HG03135 (cell line): ENCODE data around the gene TCF12.
"Not testable (repeated sequence)": the region's sequence is repeated elsewhere in the genome, so short reads cannot be mapped to it uniquely, and the experiment has no call there.

ENCODE experiments used
- ATAC-seq: cut with Tn5 transposase; IDR thresholded peaks from one replicate; pipeline ENCODE4 v1.9.1; 2021; ENCODE audit warnings: mild to moderate bottlenecking, moderate library complexity; ENCODE audit not compliant: unreplicated experiment

TCF12 gene

GRCh38 chr15:56973463-56973862, 55.0 kb downstream of the TCF12 start:
- ATAC-seq, result no peak

- ATAC-seq, result no peak
These were observed 58.8 kb downstream of the TCF12 start for GRCh38 chr15:56977232-56977631.

- ATAC-seq, result no peak
These were observed 60.6 kb downstream of the TCF12 start for GRCh38 chr15:56978898-56979662.

- ATAC-seq, result no peak
These were observed 62.0 kb downstream of the TCF12 start for GRCh38 chr15:56980473-56980872.

GRCh38 chr15:56981160-56981559, 62.7 kb downstream of the TCF12 start:
- no peak for ATAC-seq

GRCh38 chr15:56982987-56983386, 64.5 kb downstream of the TCF12 start:
- ATAC-seq, result no peak

GRCh38 chr15:56984681-56985481, 66.4 kb downstream of the TCF12 start:
- ATAC-seq, result no peak

- ATAC-seq, result no peak
These were observed 67.4 kb downstream of the TCF12 start for GRCh38 chr15:56985856-56986255.

- no peak for ATAC-seq
These were observed 68.8 kb downstream of the TCF12 start for GRCh38 chr15:56987286-56987685.

- no peak for ATAC-seq
These were observed 69.8 kb downstream of the TCF12 start for GRCh38 chr15:56988219-56988618.

GRCh38 chr15:56989411-56989924, 71.0 kb downstream of the TCF12 start:
- no peak for ATAC-seq

- no peak for ATAC-seq
These were observed 72.6 kb downstream of the TCF12 start for GRCh38 chr15:56991017-56991416.

GRCh38 chr15:56992725-56993124, 74.3 kb downstream of the TCF12 start:
- ATAC-seq, result no peak

- ATAC-seq, result no peak
These were observed 75.8 kb downstream of the TCF12 start for GRCh38 chr15:56994280-56994679.

GRCh38 chr15:56996093-56996492, 77.6 kb downstream of the TCF12 start:
- ATAC-seq, result no peak

- ATAC-seq, result no peak
These were observed 78.5 kb downstream of the TCF12 start for GRCh38 chr15:56996746-56997470.

- ATAC-seq, result no peak
These were observed 85.0 kb downstream of the TCF12 start for GRCh38 chr15:57003418-57003817.

- ATAC-seq, result no peak
These were observed 86.8 kb downstream of the TCF12 start for GRCh38 chr15:57005244-57005643.

- not testable (repeated sequence) for ATAC-seq
These were observed 89.4 kb downstream of the TCF12 start for GRCh38 chr15:57007797-57008196.

- no peak for ATAC-seq
These were observed 92.3 kb downstream of the TCF12 start for GRCh38 chr15:57010724-57011123.

GRCh38 chr15:57012556-57012955, 94.1 kb downstream of the TCF12 start:
- ATAC-seq, result no peak
